ENCODE data around the gene GRIA4. TPM values are rescaled to one million over a fixed set of nuclear protein-coding genes. Genes with fewer than 3 reads are reported as not detected.

Gene GRIA4
- total RNA-seq, 1 donor from 2014 or later = 0.05 TPM

DNA sequence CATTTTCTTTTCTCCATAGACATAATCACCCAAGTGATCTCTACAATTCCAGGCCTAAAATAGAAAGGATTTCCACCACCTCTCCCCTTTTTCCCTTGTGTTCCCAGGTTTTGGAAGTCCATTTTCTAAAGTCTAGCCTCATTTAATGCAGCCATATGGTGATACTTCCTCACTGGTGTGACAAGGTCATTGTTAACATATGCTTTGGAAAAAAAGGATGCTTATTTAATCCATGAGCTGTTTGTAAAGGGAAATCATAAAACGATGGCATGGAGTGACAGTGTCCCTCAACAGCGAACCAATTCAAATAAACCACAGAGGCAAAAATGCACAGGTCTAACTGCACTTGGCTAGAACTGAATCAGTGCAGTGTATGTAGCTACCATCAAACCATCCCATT, 26.6 kb downstream of the GRIA4 start:
- DNase-seq (ENCODE audit: low read depth) = no peak

DNA sequence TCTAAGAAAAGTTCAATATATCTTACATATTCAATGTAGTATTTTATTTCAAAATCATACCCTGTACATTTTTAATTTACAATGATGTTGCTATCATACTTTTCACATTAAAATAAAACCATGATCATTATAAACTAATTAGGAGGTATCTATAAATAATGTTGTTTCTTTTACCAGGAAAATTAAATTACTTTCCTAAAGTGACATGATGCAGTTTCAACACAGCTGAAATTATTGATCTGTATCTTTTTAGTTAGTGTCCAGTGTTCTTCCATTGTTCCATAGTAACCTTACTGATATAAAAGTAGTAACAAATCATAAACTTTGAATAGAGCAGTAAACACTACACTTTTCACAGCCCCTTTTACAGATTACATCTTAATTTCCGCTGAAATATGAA, 29.7 kb downstream of the GRIA4 start:
- no peak for DNase-seq (ENCODE audit: low read depth)

- DNase-seq (ENCODE audit: low read depth) = no peak
Measured at GRCh38 chr11:105641433-105641832, 31.6 kb downstream of the GRIA4 start.

GRCh38 chr11:105642870-105643269, 33.0 kb downstream of the GRIA4 start:
- no peak for DNase-seq (ENCODE audit: low read depth)

DNA sequence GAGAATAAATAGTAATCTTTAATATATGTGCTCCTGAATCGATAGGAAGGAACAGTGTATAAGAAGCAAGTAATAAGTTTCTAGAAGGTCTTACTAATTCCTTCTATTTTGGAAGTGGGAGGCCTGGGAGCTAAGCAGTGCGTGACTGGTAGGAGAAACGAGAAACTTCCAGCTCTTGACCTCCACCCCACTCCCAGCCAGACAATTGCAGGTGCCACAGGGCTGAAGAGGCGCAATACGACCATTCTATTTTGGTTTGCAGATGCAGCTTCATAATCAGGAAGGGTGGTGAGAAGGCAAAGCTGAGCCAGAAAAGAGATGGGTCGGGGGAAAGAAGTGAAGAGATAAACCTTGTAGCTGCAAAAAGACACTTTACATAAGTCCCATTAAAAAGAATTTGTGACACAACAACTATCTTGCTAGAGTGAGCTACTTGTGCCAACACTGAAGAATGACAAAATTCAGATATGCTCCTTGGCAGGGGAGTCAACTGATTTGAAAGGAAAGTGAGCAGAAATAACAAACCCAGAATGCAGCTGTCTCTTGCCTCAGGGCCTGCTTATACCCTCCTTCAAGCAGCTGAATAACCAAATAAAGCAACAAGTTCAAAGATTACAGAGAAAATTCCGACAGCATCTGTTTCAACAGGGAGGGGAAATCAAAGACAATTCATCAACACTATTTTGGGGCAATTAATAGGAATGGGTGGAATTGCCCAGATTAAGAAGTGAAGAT, 35.1 kb downstream of the GRIA4 start:
- peak; percentile 3 for DNase-seq (ENCODE audit: low read depth)

GRCh38 chr11:105647780-105648179, 37.9 kb downstream of the GRIA4 start:
- DNase-seq (ENCODE audit: low read depth) = no peak

GRCh38 chr11:105648762-105649161, 38.9 kb downstream of the GRIA4 start:
- DNase-seq (ENCODE audit: low read depth) = no peak

DNA sequence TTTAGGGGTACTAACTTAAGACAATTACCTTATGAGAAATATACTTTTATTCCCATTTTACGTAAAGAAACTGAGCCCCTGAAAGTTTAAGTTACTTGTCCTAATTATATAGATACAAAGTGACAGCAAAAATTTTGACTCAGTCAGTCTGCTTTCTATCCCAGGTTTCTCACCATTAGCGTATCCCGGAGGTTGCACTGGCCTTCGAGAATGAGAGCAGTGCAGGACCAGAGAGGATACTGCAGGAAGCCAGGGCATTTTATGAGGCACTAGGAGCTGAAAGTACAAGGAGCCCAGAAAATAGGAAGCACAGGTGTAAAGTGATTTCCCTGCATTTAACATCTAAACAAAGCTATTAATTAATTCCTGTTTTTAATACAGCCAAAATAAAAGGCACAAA, 55.4 kb downstream of the GRIA4 start:
- DNase-seq (ENCODE audit: low read depth) = no peak

- no peak for DNase-seq (ENCODE audit: low read depth)
Measured at GRCh38 chr11:105667441-105667840, 57.6 kb downstream of the GRIA4 start.

DNA sequence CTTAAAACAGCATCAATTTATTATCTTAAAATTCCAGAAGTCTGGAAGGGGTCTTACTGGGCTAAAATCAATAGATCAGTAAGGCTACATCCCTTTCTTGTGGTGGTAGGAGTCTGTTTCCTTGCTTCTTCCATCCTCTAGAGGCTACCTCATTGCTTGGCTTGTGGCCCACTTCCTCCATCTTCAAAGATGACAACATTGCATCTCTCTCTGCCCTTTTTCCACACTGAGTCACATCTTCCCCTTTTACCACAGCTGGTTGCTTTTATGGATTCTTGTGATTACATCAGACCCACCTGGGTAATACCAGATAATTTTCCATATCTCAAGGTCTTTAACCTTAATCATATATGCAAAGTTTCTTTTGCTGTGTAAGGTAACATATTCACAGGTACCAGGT, 60.9 kb downstream of the GRIA4 start:
- DNase-seq (ENCODE audit: low read depth) = peak; percentile 7

DNA sequence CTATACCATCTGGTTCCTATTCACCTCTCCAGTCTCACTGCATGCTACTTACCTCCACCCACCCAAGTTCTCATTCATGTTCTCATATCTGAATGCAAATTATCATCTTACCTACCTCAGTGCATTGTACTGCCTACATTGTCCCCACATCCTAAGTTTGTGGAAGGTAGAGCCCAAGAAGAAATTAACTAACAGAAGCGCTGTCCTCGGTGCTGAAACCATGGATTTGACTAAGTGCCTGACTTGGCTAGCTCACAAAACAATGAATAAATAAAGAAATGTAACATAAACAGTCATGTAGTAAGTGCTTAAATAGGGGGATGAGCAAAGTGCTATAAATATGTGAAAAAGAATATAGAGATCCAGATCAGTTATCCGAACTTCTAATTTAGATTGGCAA, 63.2 kb downstream of the GRIA4 start:
- peak; percentile 58 for DNase-seq (ENCODE audit: low read depth)

DNA sequence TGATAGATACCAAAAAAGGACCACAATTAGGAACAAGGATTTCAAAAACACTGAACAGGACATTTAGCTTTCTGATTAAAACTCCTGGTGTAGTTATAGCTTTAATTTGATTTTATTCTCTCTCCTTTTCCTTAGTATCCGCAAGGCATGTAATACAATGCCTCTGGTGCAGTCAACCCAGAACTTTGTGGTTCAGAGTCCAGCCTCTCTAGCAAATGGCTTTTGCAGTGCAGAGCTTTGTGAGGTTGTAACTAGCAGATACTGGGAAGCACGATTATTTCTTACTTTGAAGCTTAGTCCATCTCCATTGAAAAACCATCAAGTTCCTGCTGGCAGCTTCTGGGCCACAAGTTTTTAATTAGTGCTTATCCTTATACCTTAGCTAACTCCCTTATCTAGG, 79.8 kb downstream of the GRIA4 start:
- peak; percentile 73 for DNase-seq (ENCODE audit: low read depth)

GRCh38 chr11:105690467-105690866, 80.6 kb downstream of the GRIA4 start:
- no peak for DNase-seq (ENCODE audit: low read depth)

- DNase-seq (ENCODE audit: low read depth) = no peak
Measured at GRCh38 chr11:105693075-105693759, 83.3 kb downstream of the GRIA4 start.

DNA sequence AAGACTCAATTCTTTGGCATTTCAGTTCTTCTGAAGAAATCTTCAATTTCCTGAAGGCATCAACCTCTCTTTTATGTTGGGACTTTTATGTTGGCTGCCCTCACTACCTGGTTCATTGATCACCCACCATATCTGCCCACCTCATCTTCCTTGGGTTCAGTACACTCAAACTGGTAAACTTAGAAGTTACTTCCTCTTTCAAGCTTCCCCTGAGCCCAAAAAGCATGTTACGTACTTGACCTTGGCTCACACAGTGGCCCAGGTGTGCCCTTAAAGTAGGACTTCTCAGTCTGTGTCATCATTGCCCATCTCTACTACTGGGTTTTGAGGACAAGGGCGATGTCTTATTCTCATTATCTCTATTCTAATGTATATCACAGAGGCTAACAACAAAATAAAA, 86.1 kb downstream of the GRIA4 start:
- no peak for DNase-seq (ENCODE audit: low read depth)

DNA sequence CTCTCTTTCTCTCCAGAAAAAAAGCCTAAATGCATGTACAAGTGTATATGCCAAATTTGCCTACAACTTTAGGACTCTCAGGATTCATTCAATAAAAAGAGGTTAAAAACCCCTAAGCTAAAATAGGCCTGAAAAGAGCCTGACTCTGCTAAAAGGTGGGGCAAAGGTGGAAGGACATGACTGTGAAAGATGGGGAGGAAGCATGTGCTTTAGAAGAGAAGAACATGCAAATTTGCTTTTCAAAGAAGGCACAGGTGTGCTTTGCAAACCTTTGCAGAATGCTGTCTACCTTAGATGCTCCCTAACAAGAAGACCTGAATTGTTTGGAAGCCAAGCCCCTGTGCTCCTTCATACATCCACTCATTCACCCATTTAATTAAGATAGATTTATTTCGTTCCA, 87.4 kb downstream of the GRIA4 start:
- no peak for DNase-seq (ENCODE audit: low read depth)

DNA sequence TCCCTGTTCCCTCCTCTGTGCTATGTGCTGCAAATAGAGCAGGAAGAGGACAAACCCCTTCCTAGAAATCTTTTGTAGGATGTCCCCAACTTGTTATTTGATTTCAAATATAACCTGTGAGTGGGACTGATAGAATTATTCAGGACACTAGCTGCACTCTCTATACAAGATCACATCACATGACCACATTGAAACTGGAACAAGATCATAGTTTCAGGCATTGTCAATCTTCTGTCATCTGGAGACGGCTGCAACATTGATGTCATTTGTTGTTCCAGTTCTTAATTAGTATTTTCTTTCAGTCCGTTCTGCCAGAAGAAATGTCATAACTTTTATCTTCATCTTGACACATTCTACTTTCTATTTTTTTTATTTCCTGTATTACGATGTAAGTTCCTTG, 89.3 kb downstream of the GRIA4 start:
- no peak for DNase-seq (ENCODE audit: low read depth)

GRCh38 chr11:105700271-105700670, 90.4 kb downstream of the GRIA4 start:
- DNase-seq (ENCODE audit: low read depth) = no peak

DNA sequence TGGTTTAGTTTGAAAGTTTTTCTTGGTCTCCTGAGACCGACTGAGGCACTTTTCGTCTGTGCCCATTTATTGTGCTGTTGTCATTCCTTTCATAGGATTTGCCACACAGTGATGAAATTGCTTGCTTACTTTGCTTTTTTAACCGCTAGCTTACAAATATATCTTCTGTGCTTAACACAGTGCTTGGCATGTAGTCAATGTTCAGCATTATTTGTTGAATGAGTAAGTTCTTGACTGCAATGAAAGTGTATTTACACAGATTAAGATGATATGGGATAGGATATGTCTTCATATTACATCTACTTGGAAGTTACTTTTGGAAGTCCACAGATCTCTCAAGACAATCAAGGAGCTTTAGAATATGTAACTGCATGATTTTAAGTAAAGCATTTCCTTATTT, 91.2 kb downstream of the GRIA4 start:
- DNase-seq (ENCODE audit: low read depth) = no peak

GRCh38 chr11:105705786-105706530, 96.1 kb downstream of the GRIA4 start:
- no peak for DNase-seq (ENCODE audit: low read depth)

DNA sequence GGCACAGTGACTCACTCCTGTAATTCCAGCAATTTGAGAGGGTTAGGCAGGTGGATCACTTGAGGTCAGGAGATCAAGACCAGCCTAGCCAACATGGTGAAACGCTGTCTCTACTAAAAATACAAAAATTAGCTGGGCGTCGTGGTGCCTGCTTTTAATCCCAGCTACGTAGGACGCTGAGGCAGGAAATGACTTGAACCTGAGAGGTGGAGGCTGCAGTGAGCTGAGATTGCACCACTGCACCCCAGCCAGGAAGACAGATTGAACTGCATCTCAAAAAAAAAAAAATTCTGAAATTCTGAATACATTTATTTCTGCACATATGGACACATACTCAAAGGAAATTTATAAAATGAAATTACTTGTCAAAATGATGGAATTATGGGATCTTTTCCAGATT, 103.2 kb downstream of the GRIA4 start:
- no peak for DNase-seq (ENCODE audit: low read depth)

GRCh38 chr11:105713696-105714095, 103.8 kb downstream of the GRIA4 start:
- DNase-seq (ENCODE audit: low read depth) = no peak

- DNase-seq (ENCODE audit: low read depth) = peak; percentile 99
Measured at GRCh38 chr11:105718641-105719040, 108.8 kb downstream of the GRIA4 start.
